GM12875 (cell line): ENCODE data around the gene MCHR1.
"Not testable (repeated sequence)": the region's sequence is repeated elsewhere in the genome, so short reads cannot be mapped to it uniquely, and the experiment has no call there.

Experiments
- H3K4me3 ChIP-seq: one replicate; pipeline ENCODE4 v1.5.1; 2011; ENCODE audit warnings: low read depth, low read length, control low read depth
- CTCF ChIP-seq: IDR thresholded peaks from 2 replicates; pipeline ENCODE4 v1.5.1; 2011; ENCODE audit warnings: low read depth, mild to moderate bottlenecking, control low read depth, inconsistent platforms, low read length, moderate library complexity, borderline replicate concordance; ENCODE audit not compliant: insufficient read depth

Gene MCHR1

GRCh38 chr22:40648386-40648785 lies 30.9 kb upstream of the MCHR1 start:
- H3K4me3 ChIP-seq: no peak overlapping the region
- no peak for TF ChIP-seq CTCF

DNA sequence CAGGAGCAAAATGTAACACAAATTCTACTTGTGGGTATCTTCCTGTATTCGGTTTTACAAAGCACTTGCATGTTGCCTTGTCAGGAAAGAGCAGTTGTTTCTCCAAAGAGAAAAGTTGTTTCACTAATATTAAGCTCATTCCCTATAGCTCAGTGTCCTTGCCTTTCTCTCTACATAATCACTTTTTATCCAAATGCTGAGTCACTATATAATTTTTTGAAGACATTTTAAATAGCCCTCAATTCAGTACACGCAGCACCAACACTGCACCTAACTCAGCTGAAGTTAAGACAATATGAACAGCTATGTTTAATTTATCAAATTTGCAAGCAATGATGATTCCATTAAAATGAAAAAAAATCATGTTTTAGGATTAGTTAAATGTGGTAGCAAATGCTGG lies 28.2 kb upstream of the MCHR1 start:
- H3K4me3 ChIP-seq: no peak overlapping the region
- TF ChIP-seq CTCF: no peak

DNA sequence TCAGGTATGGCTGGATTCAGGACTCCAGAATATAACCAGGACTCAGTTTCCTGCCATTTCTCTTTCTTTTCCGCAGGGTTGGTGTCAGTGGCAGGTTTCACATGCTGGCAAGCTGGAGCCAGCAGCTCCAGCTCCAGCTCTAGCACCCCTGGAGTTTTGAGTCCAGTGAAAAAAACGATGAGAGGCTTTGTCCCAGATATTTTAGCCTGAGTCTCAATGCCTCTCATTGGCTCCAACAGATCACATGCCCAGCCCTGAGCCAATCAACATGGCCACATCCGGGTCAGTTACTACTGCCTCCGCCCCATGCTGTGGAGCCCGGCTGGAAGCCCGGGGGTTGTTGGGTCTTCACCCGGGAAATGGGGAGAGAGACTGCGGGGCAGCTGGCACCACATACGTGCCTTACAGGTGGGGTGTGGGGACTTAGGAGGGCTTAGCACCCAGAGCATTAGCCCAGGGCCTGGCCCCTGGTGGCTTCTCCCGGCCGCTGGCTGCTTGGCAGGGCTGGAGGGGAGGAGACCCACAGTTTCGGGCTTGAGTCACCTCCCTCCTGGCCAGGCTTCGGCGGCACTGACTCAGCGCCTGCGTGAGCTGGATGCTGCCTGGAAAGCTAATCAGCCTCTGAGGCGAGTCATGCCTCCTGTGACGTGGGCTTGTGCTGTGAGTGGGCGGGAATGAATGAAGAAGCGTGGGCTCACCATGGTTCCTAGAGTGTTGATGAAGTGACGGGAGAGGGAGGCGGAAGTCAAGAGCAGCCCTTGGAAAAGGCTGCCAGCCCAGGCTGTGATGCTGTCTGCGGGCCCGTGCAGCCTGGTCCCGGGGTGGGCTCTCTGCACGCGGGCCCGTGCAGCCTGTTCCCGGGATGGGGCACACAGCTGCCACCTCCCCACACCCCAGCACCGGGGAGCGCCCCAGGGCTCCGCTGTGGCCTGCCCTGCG lies 27.5 kb upstream of the MCHR1 start:
- H3K4me3 ChIP-seq: no peak overlapping the region
- no peak for TF ChIP-seq CTCF

- TF ChIP-seq CTCF: no peak
- no peak overlapping the region for H3K4me3 ChIP-seq
Measured at GRCh38 chr22:40653361-40653760, 25.9 kb upstream of the MCHR1 start.

- no peak overlapping the region for H3K4me3 ChIP-seq
- no peak for TF ChIP-seq CTCF
Measured at GRCh38 chr22:40654522-40655167, 24.6 kb upstream of the MCHR1 start.

DNA sequence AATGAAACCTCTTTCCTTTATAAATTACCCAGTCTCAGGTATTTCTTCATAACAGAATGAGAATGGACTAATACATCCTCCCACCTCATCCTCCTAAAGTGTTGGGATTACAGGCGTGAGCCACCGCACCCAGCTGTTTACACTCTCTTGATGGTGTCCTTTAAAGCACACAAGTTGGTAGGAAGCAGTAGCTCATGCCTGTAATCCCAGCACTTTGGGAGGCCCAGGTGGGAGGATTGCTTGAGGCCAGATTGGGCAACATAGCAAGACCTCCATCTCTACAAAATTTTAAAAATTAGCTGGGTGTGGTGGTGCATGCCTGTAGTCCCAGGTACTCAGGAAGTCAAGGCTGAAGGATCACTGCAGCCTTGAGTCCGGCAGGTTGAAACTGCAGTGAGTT lies 23.3 kb upstream of the MCHR1 start:
- not testable (repeated sequence) for H3K4me3 ChIP-seq

- H3K4me3 ChIP-seq: not testable (repeated sequence)
Measured at GRCh38 chr22:40656651-40657050, 22.6 kb upstream of the MCHR1 start.

GRCh38 chr22:40659166-40659565 lies 20.1 kb upstream of the MCHR1 start:
- TF ChIP-seq CTCF: no peak
- H3K4me3 ChIP-seq: no peak overlapping the region
